ENCODE measurements around the gene TNFRSF8. TPM values are rescaled to one million over a fixed set of nuclear protein-coding genes. Genes with fewer than 3 reads are reported as not detected.

TNFRSF8 gene
- total RNA-seq, 1 experiment from 2014 or later: not detected

DNA sequence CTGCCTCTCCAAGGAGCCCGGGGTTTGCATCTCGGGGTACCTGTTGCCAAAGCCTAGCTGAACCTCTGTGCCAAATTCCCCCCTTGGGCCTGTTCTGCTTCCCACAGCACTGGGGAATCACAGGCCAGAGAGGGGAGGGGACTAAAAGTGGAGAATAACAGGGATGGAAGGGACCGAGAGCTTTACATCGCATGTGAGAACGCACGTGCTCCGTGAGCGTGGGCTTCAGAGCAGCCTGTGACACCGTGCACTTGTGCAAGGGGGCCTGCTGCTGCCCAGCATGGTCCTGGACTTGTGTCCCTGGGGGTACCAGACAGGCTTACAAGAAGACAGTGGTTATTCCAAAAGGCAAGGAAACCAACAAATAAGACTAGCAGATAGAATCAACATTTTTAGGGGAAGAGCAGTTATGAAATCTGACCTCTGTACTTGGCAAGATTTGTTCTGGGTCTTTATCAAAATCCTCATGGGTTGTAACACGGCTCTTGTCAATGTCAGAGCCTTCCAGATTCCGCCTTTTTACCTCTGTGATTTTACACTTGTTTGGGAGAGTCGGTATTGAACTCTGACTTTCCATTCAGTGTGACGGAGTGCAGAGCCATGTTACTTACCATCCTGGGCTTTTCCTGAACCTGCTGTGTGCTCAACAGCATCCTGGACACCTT is 67.5 kb downstream of the TNFRSF8 start:
- in situ Hi-C loops (cut with HindIII; ENCODE audit: low sequenced_read_pairs): no loop called here
- DNase-seq (ENCODE audit: low spot score): no peak

DNA sequence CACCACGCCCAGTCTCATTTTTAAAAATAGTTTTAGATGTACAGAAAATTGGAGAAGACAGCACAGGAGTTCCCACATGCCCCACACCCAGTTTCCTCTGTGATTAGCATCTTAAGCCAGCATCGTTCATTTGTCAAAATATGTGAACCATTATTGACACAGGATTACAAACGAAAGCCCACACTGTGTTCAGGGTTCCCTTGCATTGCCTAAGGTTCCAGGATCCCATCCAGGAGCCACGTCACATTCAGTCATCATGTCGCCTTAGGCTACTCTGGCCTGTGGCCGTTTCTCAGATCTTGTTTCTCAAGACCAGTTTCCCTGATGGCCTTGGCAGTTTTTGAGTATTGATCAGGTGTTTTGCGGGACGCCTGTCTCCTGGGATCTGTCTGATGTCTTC is 69.0 kb downstream of the TNFRSF8 start:
- in situ Hi-C loops (cut with HindIII; ENCODE audit: low sequenced_read_pairs): no loop called here
- DNase-seq (ENCODE audit: low spot score): no peak

DNA sequence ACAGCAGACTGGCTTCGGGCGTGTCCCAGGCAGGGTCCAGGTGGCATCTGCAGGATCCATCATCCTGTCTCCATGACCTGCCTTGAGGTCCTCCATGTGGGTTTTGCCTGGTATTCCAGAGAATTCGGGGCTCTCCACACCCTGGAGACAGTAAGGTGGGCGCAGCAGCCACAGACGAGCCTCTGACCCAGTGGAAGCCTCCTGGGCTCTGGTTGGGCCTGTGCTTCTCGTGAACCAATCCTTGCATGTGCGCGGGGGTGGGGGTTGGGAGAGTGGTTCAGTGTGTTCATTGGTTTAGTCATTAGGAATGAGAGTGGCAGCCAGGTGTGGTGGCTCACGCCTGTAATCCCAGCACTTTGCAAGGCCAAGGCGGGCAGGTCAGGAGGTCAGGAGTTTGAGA is 71.6 kb downstream of the TNFRSF8 start:
- in situ Hi-C loops (cut with HindIII; ENCODE audit: low sequenced_read_pairs): no loop called here
- no peak for DNase-seq (ENCODE audit: low spot score)

DNA sequence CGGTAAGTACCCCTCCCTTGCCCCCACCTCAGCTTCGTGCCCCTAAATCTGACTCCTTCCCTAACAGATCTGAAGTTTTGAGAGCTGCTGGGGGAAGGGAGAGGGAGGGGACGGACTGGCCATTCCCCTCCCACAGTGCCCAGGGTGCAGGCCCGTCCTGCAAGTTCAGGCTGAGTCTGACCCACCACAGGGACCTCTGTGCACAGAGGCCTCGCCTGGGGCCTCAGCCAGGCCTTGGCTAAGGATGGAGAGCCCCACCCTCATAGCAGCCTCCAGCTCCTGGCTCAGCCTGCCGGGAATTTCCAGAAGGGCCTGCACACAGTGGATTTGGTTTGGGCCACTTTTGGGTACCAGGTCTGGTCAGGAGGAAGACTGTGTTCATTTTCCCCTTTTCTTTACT is 72.5 kb downstream of the TNFRSF8 start:
- in situ Hi-C loops (cut with HindIII; ENCODE audit: low sequenced_read_pairs): no loop called here
- DNase-seq (ENCODE audit: low spot score): no peak

DNA sequence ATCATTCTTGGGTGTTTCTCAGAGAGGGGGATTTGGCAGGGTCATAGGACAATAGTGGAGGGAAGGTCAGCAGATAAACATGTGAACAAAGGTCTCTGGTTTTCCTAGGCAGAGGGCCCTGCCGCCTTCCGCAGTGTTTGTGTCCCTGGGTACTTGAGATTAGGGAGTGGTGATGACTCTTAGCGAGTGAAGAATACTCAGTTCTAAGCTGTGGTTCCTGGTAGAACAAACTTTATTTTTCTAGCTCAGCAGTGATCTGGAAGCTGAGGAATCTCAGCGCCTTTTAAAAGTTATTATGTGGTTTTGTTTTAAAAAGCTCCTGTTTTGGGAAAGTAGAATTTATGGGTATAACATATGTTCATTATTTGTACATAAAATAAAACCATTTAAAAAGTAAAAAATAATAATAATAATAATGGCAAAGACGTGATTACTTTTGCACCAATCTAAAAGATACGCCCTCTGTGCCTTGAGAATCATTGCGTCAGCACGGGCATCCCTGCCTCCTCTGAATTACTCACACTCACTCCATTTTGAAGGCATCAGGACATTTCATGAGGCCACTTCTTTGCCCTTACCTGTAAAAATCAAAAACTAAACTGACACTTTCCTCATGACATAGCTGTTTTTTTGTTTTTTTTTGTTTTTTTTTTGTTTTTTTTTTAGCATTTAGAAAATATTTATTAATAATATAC is 74.0 kb downstream of the TNFRSF8 start:
- in situ Hi-C loops (cut with HindIII; ENCODE audit: low sequenced_read_pairs): no loop called here
- DNase-seq (ENCODE audit: low spot score): no peak

DNA sequence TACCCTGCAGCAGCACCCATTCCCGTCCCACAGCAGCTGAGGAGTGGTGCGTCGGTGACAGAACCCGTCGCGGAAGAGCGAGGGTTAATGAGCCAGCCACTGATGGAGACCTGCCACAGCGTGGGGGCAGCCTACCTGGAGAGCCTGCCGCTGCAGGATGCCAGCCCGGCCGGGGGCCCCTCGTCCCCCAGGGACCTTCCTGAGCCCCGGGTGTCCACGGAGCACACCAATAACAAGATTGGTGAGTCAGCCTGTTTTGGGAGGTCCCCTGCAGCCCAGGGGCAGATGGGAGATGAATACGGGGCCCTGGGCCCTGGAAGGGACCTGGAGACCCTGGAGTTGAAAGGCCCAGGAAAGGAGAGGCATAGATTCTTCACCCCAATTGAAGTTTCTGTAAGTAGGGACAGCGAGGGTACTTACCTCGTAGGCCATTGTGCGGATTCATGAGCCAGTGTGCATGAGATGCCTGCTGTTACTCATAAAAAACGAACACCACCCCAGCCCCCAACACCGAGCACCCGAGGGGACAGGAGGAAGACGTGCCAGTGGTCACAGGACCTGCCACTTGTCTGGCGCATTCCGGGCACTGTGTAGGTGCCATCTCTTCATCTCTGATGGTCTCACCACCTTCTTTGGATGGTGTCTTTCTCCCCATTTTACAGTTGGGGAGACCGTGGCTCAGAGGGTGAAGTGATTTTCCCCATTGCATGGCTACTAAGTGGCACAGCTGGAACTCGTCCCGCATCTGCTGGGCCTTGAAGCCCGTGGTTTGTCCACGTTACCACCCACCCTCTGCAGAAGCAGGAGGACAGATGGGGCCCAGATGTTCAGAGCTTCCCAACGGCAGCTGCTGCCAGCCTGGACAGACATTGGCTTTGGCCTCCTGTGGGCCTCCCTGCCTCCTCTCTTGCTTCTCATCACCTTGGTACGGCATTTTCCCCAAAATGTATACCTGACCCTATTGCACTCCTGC is 75.4 kb downstream of the TNFRSF8 start:
- DNase-seq (ENCODE audit: low spot score): no peak
- in situ Hi-C loops (cut with HindIII; ENCODE audit: low sequenced_read_pairs): no loop called here

DNA sequence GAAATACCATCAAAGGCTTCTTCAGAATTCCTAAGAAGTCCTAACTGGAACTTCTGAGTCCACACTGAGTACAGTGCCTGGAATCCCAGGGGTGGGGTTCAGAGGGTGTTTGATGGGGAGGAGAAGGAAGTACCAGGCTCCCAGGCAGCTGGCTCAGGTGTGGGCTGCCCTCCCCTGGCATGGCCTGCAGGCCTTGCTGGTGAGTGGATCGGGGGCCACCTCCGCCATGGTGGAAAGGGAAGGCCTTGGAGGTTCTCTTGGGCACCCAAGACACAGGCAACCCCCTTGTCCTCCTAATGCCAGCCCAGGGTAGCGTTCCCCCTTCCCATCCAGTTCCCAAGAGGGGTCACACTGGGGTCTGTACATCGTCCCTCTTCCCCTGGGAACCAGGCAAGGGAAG is 76.9 kb downstream of the TNFRSF8 start:
- in situ Hi-C loops (cut with HindIII; ENCODE audit: low sequenced_read_pairs): no loop called here
- DNase-seq (ENCODE audit: low spot score): no peak

DNA sequence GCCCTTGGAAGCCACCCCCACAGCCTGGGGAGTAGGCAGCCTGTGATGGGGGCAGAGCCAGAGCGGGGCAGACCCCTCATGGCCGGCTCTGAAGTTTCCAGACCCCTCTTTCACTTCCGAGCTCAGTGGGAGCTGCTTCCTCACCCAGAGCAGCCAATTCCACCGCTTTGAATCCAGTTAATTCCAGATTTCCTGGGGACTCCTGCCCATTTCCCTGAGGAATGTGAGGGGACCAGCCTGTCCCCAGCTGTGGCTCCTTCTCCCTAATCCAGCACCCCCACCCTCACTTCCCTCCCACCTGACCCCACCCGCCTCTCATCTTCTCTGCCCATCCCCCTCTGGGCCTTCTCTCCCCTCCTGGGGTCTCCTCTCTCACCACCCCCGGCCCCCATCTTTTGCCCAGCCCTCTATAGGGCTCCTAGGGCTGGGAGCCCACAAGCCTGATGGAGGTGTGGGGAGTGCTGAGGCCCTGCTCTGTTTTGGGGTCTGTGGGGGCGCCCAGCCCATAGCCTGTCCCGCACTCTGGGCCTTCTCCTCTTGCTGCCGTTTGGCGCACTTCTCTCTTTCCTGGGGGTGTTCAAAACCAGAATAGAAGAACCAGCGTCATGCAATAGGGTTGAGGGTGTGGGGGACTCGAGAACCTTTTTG is 77.5 kb downstream of the TNFRSF8 start:
- in situ Hi-C loops (cut with HindIII; ENCODE audit: low sequenced_read_pairs): no loop called here
- no peak for DNase-seq (ENCODE audit: low spot score)

DNA sequence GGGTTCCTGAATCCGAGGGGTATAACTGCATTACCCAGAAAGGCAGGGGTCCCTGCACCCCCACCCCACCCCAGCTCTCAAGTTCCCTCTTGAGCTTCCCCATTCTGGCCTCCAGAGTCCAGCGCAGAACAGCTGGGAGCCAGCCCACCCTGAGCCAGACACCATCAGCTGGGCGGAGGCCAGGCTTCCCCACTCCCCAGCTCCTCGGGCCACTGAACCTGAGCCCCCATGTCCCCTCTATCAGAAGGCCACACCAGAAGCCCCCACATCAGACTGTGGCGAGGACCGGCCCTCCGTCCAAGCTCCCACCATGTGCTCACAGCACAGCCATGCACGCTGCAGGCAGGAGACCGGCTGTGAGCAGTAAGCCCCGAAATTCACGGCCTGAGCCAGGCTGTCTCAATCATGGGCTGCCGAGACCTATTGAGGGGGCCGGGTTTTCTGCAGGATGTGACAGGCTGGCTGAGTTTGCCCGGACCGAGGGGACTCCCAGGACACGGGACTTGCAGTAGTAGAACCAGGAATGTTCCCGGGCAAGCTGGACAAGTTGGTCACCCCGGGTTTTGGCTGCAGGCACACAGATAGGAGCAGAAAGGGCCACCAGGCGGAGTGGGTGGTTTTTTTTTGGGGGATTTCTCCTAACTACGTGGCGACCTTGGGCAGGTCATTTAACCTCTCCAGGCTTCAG is 78.2 kb downstream of the TNFRSF8 start:
- in situ Hi-C loops (cut with HindIII; ENCODE audit: low sequenced_read_pairs): no loop called here
- DNase-seq (ENCODE audit: low spot score): no peak

DNA sequence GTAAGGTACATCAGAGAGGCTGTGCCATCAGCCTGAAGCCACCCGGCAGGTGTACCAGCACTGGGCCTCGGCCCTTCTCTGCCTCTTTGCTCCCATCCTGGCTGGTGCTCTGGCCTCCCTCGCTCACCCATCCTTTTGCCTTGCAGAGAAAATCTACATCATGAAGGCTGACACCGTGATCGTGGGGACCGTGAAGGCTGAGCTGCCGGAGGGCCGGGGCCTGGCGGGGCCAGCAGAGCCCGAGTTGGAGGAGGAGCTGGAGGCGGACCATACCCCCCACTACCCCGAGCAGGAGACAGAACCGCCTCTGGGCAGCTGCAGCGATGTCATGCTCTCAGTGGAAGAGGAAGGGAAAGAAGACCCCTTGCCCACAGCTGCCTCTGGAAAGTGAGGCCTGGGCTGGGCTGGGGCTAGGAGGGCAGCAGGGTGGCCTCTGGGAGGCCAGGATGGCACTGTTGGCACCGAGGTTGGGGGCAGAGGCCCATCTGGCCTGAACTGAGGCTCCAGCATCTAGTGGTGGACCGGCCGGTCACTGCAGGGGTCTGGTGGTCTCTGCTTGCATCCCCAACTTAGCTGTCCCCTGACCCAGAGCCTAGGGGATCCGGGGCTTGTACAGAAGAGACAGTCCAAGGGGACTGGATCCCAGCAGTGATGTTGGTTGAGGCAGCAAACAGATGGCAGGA is 79.2 kb downstream of the TNFRSF8 start:
- in situ Hi-C loops (cut with HindIII; ENCODE audit: low sequenced_read_pairs): no loop called here
- DNase-seq (ENCODE audit: low spot score): no peak

DNA sequence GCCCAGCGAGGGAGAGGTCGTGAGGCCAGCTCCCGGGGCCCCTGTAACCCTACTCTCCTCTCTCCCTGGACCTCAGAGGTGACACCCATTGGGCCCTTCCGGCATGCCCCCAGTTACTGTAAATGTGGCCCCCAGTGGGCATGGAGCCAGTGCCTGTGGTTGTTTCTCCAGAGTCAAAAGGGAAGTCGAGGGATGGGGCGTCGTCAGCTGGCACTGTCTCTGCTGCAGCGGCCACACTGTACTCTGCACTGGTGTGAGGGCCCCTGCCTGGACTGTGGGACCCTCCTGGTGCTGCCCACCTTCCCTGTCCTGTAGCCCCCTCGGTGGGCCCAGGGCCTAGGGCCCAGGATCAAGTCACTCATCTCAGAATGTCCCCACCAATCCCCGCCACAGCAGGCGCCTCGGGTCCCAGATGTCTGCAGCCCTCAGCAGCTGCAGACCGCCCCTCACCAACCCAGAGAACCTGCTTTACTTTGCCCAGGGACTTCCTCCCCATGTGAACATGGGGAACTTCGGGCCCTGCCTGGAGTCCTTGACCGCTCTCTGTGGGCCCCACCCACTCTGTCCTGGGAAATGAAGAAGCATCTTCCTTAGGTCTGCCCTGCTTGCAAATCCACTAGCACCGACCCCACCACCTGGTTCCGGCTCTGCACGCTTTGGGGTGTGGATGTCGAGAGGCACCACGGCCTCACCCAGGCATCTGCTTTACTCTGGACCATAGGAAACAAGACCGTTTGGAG is 80.0 kb downstream of the TNFRSF8 start:
- no peak for DNase-seq (ENCODE audit: low spot score)
- in situ Hi-C loops (cut with HindIII; ENCODE audit: low sequenced_read_pairs): no loop called here

DNA sequence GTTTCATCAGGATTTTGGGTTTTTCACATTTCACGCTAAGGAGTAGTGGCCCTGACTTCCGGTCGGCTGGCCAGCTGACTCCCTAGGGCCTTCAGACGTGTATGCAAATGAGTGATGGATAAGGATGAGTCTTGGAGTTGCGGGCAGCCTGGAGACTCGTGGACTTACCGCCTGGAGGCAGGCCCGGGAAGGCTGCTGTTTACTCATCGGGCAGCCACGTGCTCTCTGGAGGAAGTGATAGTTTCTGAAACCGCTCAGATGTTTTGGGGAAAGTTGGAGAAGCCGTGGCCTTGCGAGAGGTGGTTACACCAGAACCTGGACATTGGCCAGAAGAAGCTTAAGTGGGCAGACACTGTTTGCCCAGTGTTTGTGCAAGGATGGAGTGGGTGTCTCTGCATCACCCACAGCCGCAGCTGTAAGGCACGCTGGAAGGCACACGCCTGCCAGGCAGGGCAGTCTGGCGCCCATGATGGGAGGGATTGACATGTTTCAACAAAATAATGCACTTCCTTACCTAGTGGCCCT is 80.6 kb downstream of the TNFRSF8 start:
- no peak for DNase-seq (ENCODE audit: low spot score)
- in situ Hi-C loops (cut with HindIII; ENCODE audit: low sequenced_read_pairs): no loop called here

DNA sequence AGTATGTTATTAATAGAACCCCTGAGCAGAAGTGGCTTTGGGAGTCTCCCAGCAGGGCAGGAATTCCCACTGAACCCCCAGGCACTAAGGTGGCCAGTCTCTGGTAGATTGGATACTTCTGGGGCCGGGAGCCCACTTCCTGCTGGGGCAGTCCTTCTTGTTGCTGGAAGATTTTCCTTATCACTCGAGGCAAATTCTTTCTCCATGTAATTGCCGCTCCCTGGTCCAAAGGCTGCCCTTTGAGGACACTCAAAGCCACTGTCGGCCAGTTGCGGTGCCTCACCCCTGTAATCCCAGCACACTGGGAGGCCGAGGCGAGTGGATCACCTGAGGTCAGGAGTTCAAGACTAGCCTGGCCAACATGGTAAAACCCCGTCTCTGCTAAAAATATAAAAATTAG is 81.1 kb downstream of the TNFRSF8 start:
- DNase-seq (ENCODE audit: low spot score): no peak
- in situ Hi-C loops (cut with HindIII; ENCODE audit: low sequenced_read_pairs): no loop called here

DNA sequence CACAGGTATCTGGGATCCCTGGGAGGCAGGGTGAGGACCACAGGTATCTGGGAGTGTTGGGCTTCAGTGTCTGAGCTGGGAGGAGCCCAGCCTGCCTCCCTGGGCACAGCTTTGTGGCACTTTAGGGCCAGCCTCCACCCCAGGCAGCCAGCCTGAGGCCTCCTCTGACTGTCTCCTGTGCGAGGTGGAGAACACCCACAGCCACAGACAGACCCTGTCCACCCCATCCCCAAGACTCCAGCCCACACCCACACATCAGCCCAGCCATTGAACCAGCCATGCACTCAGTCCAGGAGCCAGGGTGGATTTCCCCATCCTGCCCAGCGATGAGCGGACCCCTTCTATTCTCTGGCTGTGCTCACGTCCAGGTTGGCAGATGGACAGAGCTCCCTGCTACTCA is 81.9 kb downstream of the TNFRSF8 start:
- in situ Hi-C loops (cut with HindIII; ENCODE audit: low sequenced_read_pairs): no loop called here
- no peak for DNase-seq (ENCODE audit: low spot score)

DNA sequence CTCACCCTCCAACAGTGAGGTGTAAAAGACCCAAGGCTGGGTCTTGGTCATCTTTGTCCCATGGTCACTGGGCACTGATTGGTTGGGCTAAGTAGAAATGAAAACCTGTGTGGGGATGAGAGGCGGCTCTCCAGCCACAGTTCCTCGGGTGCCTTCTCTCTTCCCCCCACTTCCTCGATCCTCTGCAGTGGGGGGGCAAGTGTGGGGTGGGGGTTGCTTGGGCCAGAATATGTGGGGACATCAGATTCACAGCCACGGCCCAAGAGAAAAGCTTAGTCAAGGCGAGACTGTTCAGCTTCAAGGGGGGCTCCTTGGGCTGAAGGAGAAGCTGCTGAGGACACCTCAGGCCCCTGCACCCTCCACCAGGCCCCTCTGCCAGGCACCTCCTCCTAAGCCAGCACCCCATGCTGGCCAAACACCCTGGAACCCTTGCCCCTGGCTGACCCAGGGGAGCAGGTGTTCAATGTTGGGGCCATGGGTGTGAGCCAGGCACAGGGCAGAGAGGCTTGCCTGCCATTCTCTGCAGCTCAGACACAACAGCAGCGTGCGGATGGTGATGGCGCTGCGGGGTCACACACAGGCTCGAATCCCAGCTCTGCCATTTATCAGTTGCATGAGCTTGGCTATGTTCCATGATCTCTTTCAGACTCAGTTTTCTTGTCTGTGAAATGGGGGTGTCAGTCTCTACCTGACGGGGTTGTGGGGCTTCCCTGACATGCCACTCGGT is 82.7 kb downstream of the TNFRSF8 start:
- no peak for DNase-seq (ENCODE audit: low spot score)
- in situ Hi-C loops (cut with HindIII; ENCODE audit: low sequenced_read_pairs): no loop called here

DNA sequence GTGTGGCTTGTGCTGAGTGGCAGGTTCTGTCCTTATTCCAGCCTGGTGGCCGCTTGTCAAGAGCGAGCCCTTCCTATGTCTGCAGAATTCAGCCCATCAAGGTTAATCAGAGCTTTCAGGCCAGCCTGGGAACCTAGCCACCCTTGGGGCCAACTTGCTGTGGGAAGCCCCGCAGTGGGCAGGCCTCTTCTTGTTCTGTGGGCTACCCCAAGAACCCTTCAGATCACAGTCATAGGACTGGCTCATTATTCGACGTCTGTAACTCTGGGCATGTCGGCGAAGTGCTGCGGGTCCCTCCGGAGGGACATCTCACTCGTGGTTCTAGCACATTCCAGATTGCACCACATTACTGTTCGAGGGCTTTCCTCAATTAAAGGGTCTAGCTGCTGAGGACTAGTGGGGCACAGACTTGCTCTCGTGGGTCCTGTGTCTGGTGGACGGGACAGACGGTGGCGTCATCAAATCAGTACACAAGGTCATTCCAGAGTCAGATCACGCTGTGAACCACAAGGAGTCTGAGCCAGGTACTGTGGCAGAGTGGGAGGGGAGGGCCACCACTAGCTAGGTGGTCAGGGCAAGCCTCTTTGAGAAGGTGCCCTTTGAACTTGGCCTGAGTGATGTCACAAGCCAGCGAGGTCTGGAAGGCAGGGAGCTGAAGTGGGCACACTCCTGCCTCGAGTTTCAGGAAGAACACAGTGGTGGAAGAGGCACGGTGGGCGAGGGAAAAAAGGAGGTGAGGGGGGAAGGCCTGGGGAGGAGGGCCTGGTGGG is 83.4 kb downstream of the TNFRSF8 start:
- in situ Hi-C loops (cut with HindIII; ENCODE audit: low sequenced_read_pairs): no loop called here
- no peak for DNase-seq (ENCODE audit: low spot score)

Measured in G401 (cell line).